GM12878 (cell line): ENCODE measurements around the gene EXOC3L1. TPM values are rescaled to one million over a fixed set of nuclear protein-coding genes. Genes with fewer than 3 reads are reported as not detected.

ENCODE experiments used
- CEBPB ChIP-seq, 2 experiments: fragments of 150-350 bp in 1 of 2; IDR thresholded peaks; 2 replicates each; pipeline ENCODE4 v1.6.1; 2012 to 2014; ENCODE audit warnings: low read depth in 2 of 2, low read length in 2 of 2, borderline replicate concordance in 1 of 2, inconsistent platforms in 1 of 2
- IRF4 ChIP-seq: IDR thresholded peaks from 2 replicates; pipeline ENCODE4 v1.6.1; 2011; ENCODE audit warnings: low read depth, low read length
- JUNB ChIP-seq: IDR thresholded peaks from 2 replicates; pipeline ENCODE4 v1.6.1; 2016; ENCODE audit warnings: antibody characterized with exemption, mild to moderate bottlenecking
- KAT2A ChIP-seq: conservative IDR thresholded peaks from 2 replicates; pipeline ENCODE4 v1.6.1; 2011; ENCODE audit warnings: low read depth, low read length; ENCODE audit not compliant: control insufficient read depth
- MXI1 ChIP-seq: fragments of 150-350 bp; IDR thresholded peaks from 2 replicates; pipeline ENCODE4 v1.6.1; 2011; ENCODE audit warnings: low read depth, mild to moderate bottlenecking, inconsistent platforms, low read length, improper control_type of control experiment
- PAX5 ChIP-seq: IDR thresholded peaks from 2 replicates; pipeline ENCODE4 v1.6.1; 2011; ENCODE audit warnings: low read depth, low read length, borderline replicate concordance
- POLR2AphosphoS5 ChIP-seq: IDR thresholded peaks from 2 replicates; pipeline ENCODE4 v1.6.1; 2011; ENCODE audit warnings: mild to moderate bottlenecking, low read length, inconsistent platforms
- RFX5 ChIP-seq: IDR thresholded peaks from 2 replicates; pipeline ENCODE4 v1.6.1; 2011; ENCODE audit warnings: low read depth, low read length, improper control_type of control experiment
- TAF1 ChIP-seq: IDR thresholded peaks from 2 replicates; pipeline ENCODE4 v1.6.1; 2011; ENCODE audit warnings: mild to moderate bottlenecking, low read depth, low read length, borderline replicate concordance
- YY1 ChIP-seq: IDR thresholded peaks from 2 replicates; pipeline ENCODE4 v1.6.1; 2011; ENCODE audit warnings: low read depth, mild to moderate bottlenecking, low read length
- ZNF217 ChIP-seq: fragments of 450-650 bp; IDR thresholded peaks from 2 replicates; pipeline ENCODE4 v1.6.1; 2017; ENCODE audit warnings: antibody characterized with exemption, mild to moderate bottlenecking
- ZNF274 ChIP-seq: IDR thresholded peaks from one replicate; pipeline ENCODE4 v1.8.0; 2011; ENCODE audit not compliant: insufficient read length, insufficient read depth
- polyA plus RNA-seq, 11 experiments: library from polyadenylated mRNA; depleted of rRNA in 4 of 11; unstranded in 6 of 11; stranded (reverse) in 5 of 11; fragments of >200 nt; fragmentation: Nextera tagmentation in 4 of 11; fragmentation: Illumina TruSeq in 1 of 11; extraction: Ambion mirVana in 4 of 11; extraction: Trizol in 1 of 11; gene quantifications; 1 replicate in 1 of 11; 2 replicates in 10 of 11; pipeline versions ENCODE4 v1.2.1 to v1.2.3, GENCODE V29; 2011 to 2016; ENCODE audit warnings: inconsistent platforms in 2 of 11, missing spikeins in 2 of 11, low read depth in 1 of 11
- total RNA-seq, 4 experiments: library from RNA; depleted of rRNA in 3 of 4; stranded (reverse); fragments of >200 nt in 3 of 4; fragmentation: Illumina TruSeq in 1 of 4; extraction: Trizol in 1 of 4; gene quantifications; 2 replicates each; pipeline versions ENCODE4 v1.2.1 to v1.2.3, GENCODE V29; 2013 to 2021
- TF ChIP-seq, protein P1 (sequence below): fragments of 450-650 bp; IDR thresholded peaks from 2 replicates; pipeline ENCODE4 v1.6.1; 2017; ENCODE audit warnings: antibody characterized with exemption, mild to moderate bottlenecking, moderate library complexity
- TF ChIP-seq, protein P2 (sequence below): fragments of 450-650 bp; formaldehyde crosslinking; IDR thresholded peaks from 2 replicates; pipeline ENCODE4 v1.5.0; 2022; ENCODE audit warnings: mild to moderate bottlenecking, missing genetic modification characterization
- TF ChIP-seq, protein P3 (sequence below): IDR thresholded peaks from 2 replicates; pipeline ENCODE4 v1.6.1; 2011; ENCODE audit warnings: mild to moderate bottlenecking, low read depth, low read length, moderate library complexity; ENCODE audit not compliant: insufficient replicate concordance
- TF ChIP-seq, protein P4 (sequence below): fragments of 450-650 bp; IDR thresholded peaks from 2 replicates; pipeline ENCODE4 v1.6.1; 2017; ENCODE audit warnings: low read depth, mild to moderate bottlenecking, moderate library complexity
- TF ChIP-seq, protein P5 (sequence below): fragments of 450-650 bp; IDR thresholded peaks from 2 replicates; pipeline ENCODE4 v1.6.1; 2018; ENCODE audit warnings: mild to moderate bottlenecking, low read depth, moderate library complexity; ENCODE audit not compliant: partially characterized antibody

Gene EXOC3L1
- total and polyA plus RNA-seq, 10 of the 15 experiments (the other 5 are each of a cell fraction or from before 2014, with no cell fraction given), result 0.07 to 0.42 TPM; not detected in 8

DNA sequence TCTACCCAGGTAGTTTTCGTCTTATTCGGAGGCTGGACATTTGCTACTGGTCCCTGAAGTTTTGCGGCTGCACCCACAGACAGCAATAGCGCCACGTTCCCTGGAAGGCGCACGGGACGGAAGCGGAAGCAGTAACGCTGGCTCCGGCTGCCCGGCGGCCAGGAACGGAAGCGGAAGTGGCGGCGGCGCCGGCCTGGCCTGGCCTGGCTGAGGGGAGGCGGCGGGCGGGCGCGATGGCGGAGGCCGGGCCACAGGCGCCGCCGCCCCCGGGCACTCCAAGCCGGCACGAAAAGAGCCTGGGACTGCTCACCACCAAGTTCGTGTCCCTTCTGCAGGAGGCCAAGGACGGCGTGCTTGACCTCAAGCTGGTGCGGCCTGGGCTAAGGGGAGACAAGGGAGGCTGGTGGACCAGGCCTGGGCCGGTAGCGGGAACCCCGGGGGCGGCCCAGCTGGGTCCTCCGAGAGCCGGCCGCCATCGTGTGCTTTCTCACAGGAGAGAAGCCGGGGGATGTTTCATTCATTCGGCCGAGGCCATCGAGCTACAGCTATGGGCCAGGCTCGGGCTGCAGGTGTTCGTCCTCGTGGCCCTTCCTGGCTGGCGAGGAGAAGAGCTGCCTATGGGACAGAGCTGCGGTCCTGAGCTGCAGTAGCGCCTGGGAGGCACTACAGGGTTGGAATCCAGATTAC is 2.2 kb upstream of the EXOC3L1 start, which contains the start of gene E2F4 (continued):
- TF ChIP-seq, protein P1, sequence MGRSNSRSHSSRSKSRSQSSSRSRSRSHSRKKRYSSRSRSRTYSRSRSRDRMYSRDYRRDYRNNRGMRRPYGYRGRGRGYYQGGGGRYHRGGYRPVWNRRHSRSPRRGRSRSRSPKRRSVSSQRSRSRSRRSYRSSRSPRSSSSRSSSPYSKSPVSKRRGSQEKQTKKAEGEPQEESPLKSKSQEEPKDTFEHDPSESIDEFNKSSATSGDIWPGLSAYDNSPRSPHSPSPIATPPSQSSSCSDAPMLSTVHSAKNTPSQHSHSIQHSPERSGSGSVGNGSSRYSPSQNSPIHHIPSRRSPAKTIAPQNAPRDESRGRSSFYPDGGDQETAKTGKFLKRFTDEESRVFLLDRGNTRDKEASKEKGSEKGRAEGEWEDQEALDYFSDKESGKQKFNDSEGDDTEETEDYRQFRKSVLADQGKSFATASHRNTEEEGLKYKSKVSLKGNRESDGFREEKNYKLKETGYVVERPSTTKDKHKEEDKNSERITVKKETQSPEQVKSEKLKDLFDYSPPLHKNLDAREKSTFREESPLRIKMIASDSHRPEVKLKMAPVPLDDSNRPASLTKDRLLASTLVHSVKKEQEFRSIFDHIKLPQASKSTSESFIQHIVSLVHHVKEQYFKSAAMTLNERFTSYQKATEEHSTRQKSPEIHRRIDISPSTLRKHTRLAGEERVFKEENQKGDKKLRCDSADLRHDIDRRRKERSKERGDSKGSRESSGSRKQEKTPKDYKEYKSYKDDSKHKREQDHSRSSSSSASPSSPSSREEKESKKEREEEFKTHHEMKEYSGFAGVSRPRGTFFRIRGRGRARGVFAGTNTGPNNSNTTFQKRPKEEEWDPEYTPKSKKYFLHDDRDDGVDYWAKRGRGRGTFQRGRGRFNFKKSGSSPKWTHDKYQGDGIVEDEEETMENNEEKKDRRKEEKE, result no peak
- TF ChIP-seq RFX5 (no peak), KAT2A (no peak), MXI1 (peak; percentile 73), TAF1 (peak; percentile 60; the same call in 1 of the 2 replicates), CEBPB (IDR thresholded peaks at IDR 0.05; ENCODE audit: borderline replicate concordance in 1 of 2, low read depth in 2 of 2, low read length in 2 of 2) (no peak), ZNF274 (no peak), JUNB (peak; percentile 100), ZNF217 (no peak), IRF4 (no peak), PAX5 (no peak), POLR2AphosphoS5 (peak; percentile 70; the same call in 1 of the 2 replicates), YY1 (peak; percentile 90)
- TF ChIP-seq, protein P2, sequence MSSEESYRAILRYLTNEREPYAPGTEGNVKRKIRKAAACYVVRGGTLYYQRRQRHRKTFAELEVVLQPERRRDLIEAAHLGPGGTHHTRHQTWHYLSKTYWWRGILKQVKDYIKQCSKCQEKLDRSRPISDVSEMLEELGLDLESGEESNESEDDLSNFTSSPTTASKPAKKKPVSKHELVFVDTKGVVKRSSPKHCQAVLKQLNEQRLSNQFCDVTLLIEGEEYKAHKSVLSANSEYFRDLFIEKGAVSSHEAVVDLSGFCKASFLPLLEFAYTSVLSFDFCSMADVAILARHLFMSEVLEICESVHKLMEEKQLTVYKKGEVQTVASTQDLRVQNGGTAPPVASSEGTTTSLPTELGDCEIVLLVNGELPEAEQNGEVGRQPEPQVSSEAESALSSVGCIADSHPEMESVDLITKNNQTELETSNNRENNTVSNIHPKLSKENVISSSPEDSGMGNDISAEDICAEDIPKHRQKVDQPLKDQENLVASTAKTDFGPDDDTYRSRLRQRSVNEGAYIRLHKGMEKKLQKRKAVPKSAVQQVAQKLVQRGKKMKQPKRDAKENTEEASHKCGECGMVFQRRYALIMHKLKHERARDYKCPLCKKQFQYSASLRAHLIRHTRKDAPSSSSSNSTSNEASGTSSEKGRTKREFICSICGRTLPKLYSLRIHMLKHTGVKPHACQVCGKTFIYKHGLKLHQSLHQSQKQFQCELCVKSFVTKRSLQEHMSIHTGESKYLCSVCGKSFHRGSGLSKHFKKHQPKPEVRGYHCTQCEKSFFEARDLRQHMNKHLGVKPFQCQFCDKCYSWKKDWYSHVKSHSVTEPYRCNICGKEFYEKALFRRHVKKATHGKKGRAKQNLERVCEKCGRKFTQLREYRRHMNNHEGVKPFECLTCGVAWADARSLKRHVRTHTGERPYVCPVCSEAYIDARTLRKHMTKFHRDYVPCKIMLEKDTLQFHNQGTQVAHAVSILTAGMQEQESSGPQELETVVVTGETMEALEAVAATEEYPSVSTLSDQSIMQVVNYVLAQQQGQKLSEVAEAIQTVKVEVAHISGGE, result no peak
- TF ChIP-seq, protein P3, sequence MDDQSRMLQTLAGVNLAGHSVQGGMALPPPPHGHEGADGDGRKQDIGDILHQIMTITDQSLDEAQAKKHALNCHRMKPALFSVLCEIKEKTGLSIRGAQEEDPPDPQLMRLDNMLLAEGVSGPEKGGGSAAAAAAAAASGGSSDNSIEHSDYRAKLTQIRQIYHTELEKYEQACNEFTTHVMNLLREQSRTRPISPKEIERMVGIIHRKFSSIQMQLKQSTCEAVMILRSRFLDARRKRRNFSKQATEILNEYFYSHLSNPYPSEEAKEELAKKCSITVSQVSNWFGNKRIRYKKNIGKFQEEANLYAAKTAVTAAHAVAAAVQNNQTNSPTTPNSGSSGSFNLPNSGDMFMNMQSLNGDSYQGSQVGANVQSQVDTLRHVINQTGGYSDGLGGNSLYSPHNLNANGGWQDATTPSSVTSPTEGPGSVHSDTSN, result no peak
- TF ChIP-seq, protein P4, sequence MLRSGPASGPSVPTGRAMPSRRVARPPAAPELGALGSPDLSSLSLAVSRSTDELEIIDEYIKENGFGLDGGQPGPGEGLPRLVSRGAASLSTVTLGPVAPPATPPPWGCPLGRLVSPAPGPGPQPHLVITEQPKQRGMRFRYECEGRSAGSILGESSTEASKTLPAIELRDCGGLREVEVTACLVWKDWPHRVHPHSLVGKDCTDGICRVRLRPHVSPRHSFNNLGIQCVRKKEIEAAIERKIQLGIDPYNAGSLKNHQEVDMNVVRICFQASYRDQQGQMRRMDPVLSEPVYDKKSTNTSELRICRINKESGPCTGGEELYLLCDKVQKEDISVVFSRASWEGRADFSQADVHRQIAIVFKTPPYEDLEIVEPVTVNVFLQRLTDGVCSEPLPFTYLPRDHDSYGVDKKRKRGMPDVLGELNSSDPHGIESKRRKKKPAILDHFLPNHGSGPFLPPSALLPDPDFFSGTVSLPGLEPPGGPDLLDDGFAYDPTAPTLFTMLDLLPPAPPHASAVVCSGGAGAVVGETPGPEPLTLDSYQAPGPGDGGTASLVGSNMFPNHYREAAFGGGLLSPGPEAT, result peak; percentile 90
- TF ChIP-seq, protein P5, sequence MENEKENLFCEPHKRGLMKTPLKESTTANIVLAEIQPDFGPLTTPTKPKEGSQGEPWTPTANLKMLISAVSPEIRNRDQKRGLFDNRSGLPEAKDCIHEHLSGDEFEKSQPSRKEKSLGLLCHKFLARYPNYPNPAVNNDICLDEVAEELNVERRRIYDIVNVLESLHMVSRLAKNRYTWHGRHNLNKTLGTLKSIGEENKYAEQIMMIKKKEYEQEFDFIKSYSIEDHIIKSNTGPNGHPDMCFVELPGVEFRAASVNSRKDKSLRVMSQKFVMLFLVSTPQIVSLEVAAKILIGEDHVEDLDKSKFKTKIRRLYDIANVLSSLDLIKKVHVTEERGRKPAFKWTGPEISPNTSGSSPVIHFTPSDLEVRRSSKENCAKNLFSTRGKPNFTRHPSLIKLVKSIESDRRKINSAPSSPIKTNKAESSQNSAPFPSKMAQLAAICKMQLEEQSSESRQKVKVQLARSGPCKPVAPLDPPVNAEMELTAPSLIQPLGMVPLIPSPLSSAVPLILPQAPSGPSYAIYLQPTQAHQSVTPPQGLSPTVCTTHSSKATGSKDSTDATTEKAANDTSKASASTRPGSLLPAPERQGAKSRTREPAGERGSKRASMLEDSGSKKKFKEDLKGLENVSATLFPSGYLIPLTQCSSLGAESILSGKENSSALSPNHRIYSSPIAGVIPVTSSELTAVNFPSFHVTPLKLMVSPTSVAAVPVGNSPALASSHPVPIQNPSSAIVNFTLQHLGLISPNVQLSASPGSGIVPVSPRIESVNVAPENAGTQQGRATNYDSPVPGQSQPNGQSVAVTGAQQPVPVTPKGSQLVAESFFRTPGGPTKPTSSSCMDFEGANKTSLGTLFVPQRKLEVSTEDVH, result no peak
